SK-N-SH (cell line): ENCODE results near the gene KRTAP10-5.

ENCODE experiments used
- CHD2 ChIP-seq: fragments of 150-350 bp; IDR thresholded peaks from 2 replicates; pipeline ENCODE4 v1.6.1; 2018; ENCODE audit warnings: low read length; ENCODE audit not compliant: partially characterized antibody
- CTCF ChIP-seq: fragments of 200-600 bp; sonication (generic); IDR thresholded peaks from 2 replicates; pipeline ENCODE4 v1.6.1; 2017; ENCODE audit warnings: antibody characterized with exemption, mild to moderate bottlenecking, moderate library complexity
- FOXM1 ChIP-seq: IDR thresholded peaks from 2 replicates; pipeline ENCODE4 v1.4.0; 2012; ENCODE audit warnings: low read depth, mild to moderate bottlenecking
- JUND ChIP-seq: IDR thresholded peaks from 2 replicates; pipeline ENCODE4 v1.4.0; 2012
- MXI1 ChIP-seq: IDR thresholded peaks from 2 replicates; pipeline ENCODE4 v1.6.1; 2012; ENCODE audit warnings: mild to moderate bottlenecking, low read depth, low read length, improper control_type of control experiment
- NFIC ChIP-seq: IDR thresholded peaks from 2 replicates; pipeline ENCODE4 v1.4.0; 2012; ENCODE audit warnings: borderline replicate concordance
- USF2 ChIP-seq: fragments of 150-350 bp; IDR thresholded peaks from 2 replicates; pipeline ENCODE4 v1.6.1; 2017; ENCODE audit warnings: antibody characterized with exemption, low read length, low read depth, borderline replicate concordance

- TF ChIP-seq NFIC (no peak), FOXM1 (no peak), MXI1 (no peak), JUND (no peak), CHD2 (no peak), CTCF (no peak), USF2 (no peak)
Measured at GRCh38 chr21:44612669-44613229, 32.3 kb upstream of the KRTAP10-5 start.
